Right kidney (tissue), 9 donors: Measurements from ENCODE around the gene SPA17.
A peak's percentile ranks its signal among the peaks of the same experiment; 100 is the strongest.

ENCODE experiments used
- DNase-seq: peaks from one replicate; pipeline ENCODE4 v3.0.0-alpha.2; 2016
- long read RNA-seq, 8 donors: transcript quantifications; one replicate each; lab custom pipeline, GENCODE V29; 2026

The SPA17 gene
- long read RNA-seq, donor 1, full-length matches to known transcripts, result 10 of 10 reads
- long read RNA-seq, donor 1, partial matches to known transcripts, result 0 of 10 reads
- long read RNA-seq, donor 1, other reads (novel, unspliced or antisense), result 0 of 10 reads
- long read RNA-seq, donor 2, full-length matches to known transcripts, result 8 of 8 reads
- long read RNA-seq, donor 2, partial matches to known transcripts, result 0 of 8 reads
- long read RNA-seq, donor 2, other reads (novel, unspliced or antisense), result 0 of 8 reads
- long read RNA-seq, donor 3, partial matches to known transcripts, result 0 of 4 reads
- long read RNA-seq, donor 3, other reads (novel, unspliced or antisense), result 0 of 4 reads
- long read RNA-seq, donor 4, full-length matches to known transcripts, result 6 of 6 reads
- long read RNA-seq, donor 4, partial matches to known transcripts, result 0 of 6 reads
- long read RNA-seq, donor 4, other reads (novel, unspliced or antisense), result 0 of 6 reads
- long read RNA-seq, donor 5, full-length matches to known transcripts, result 10 of 10 reads
- long read RNA-seq, donor 5, partial matches to known transcripts, result 0 of 10 reads
- long read RNA-seq, donor 5, other reads (novel, unspliced or antisense), result 0 of 10 reads
- long read RNA-seq, donor 6, full-length matches to known transcripts, result 7 of 7 reads
- long read RNA-seq, donor 6, partial matches to known transcripts, result 0 of 7 reads
- long read RNA-seq, donor 6, other reads (novel, unspliced or antisense), result 0 of 7 reads
- long read RNA-seq, donor 7, full-length matches to known transcripts, result 12 of 12 reads
- long read RNA-seq, donor 7, partial matches to known transcripts, result 0 of 12 reads
- long read RNA-seq, donor 7, other reads (novel, unspliced or antisense), result 0 of 12 reads
- long read RNA-seq, donor 8, full-length matches to known transcripts, result 9 of 9 reads
- long read RNA-seq, donor 8, partial matches to known transcripts, result 0 of 9 reads
- long read RNA-seq, donor 8, other reads (novel, unspliced or antisense), result 0 of 9 reads

DNA sequence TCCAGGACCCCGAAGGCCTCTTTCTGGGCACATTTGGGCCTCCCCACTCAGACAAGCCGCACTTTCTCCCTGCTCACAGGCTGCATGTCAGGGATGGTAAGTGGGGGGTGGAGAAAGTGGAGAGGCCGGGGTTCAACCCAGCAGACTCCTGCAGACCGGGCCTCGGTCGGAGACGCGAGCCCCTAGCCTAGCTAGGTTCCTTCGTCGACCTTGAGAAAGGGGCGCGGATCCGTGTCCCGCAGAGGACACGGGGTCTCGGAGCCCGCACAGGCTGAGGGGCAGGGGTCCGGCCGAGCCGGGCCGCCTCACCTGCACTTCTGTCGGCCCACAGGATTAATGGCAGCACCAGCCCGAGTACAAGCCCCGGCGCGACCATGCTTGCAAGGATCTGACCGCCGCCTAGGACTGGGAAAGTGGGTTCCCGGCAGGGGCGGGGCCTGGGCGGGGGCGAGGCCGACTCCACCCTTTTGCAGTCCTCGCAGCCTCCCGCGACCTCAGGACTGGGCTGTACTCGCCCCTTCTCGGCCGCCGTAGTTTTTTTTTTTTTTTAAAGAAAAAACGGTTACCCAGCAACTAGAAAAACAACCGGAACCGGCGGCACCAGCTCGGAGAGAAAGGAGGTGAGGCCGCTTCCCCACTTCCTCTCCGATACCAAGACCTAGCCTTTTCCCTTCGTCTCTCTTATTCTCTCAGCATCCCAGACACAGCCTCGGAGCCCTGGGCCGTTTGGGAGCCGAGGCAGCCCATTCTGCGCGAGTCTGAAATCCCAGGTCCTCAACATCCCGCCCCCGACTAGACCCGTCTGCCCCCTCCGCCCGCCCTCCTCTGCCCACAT lies at the start of gene SPA17, which contains the start of gene SIAE:
SPA17 (plus strand) TSS at position 572 of the 835 bp plus-strand sequence. CDS start 1,361 bp downstream, outside the sequence.
SIAE (minus strand) TSS at position 407 of the 835 bp plus-strand sequence; CDS start at position 376, 31 bp downstream.
- DNase-seq, result peak; percentile 86

DNA sequence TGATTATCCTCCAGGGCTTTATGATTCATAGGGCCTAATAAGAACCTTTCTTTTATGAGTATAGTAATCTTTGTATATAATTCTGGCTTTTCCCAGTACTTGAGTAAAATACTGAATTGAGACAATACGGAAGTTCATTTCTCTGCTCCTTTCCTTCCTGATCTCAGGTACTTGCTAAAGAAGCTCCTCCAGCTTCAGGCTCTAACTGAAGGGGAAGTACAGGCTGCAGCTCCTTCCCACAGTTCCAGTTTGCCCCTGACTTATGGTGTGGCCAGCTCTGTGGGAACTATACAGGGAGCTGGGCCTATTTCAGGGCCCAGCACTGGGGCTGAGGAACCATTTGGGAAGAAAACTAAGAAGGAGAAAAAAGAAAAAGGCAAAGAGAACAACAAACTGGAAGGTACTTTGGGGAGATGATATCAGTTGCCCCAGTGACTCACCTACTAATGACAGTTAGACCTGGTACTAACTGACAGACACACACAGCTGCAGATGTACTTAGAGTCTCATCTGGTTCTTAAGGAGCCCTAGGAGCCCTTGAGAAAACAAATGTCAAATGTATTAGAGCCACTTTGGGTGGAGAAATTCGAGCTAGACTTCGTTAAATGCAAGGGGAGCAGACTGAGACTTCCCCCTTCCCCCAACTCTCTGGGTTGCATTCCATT lies 48.1 kb upstream of the SPA17 start:
- no peak for DNase-seq

DNA sequence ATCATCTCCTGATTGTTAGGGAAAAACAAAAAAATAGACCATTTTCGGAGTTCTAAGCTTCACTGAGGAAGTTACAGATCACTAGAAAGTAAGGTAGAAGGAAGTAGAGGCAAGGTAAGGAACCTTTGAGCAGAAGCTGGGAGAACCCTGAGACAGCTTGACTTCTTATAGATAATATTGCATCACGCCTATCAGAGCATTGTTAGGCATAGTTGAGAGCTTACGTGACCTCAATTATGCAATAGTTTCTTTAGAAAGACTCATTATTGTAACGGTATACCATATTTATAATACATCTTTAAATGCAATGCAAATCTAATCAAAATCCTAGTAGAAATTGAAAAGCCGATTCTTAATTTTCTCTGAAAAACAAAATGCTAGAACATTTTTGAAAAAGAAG lies 46.2 kb upstream of the SPA17 start:
- no peak for DNase-seq

DNA sequence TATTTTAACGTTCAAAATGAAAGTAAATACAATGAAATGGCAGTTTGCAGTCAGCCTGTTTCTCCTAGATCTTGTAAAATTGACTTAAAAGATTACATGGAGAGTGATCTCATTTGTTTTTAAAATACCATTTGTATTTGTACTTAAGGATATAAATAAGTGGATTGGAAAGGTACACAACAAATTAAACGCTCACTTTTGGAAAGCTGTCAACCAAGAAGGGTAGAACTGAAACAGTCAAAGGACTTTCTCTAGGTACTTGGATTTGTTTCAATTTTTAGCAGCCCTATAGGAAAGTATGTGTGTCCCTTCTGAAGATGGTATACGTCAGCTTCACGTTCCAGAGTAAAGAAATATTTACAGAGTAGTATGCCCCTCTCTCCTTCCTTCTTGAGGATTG lies 43.7 kb upstream of the SPA17 start:
- no peak for DNase-seq

DNA sequence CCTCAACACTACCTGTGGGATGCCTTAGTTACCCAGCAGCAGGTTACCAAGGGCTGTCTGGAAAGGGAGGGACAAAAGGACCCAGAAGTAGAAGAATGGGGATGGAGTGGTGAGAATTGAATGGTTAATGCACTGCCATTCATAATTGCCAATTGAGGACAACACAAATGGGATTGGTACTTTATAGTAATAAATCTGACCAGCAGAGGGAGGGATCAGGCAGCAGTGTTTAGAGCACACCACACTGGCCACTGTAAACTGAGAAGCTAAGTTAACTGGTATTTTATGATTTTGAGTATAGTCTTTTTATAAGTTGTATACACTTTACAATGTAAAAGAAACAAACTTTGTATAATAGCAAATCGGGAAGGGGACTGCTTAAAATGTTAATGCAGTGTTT lies 40.3 kb upstream of the SPA17 start:
- DNase-seq, result no peak

DNA sequence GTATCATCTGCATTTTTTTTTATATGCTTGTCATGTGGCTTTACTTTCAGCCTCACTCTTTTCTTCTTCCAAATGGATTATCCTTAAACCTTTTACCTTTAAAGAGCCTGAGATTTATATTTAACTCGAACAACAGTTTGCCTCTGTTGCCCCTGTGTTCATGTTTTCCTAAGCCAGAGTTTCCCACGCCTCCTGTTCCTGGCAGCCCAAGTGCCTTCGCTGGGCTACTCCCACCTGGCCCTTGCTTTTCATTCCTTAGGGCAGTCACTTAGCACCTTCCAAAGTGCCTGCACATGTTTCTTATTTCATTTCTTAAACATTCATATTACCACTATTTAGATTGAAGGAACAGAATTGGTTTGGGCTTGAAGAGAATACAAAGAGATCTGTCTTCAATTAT lies 37.8 kb upstream of the SPA17 start:
- DNase-seq, result no peak

DNA sequence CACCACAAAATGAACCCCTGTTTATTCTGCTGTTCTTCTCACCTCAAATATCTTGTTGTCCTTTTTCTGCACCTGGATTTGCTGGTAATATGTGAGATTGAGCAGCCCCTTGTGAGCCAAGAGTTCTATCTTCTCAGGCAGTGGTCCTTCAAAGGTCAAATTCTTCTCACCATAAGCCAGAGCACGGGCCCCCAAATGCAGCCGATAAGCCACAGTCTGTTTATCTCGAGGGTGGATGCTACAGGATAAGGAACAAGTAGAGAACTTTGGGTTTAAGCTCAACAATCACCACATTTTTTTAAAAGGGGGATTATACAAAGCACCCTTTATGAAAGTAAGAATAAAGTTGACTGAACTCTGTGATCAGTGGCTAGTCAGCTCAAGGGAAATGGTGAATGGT lies 35.2 kb upstream of the SPA17 start:
- no peak for DNase-seq

DNA sequence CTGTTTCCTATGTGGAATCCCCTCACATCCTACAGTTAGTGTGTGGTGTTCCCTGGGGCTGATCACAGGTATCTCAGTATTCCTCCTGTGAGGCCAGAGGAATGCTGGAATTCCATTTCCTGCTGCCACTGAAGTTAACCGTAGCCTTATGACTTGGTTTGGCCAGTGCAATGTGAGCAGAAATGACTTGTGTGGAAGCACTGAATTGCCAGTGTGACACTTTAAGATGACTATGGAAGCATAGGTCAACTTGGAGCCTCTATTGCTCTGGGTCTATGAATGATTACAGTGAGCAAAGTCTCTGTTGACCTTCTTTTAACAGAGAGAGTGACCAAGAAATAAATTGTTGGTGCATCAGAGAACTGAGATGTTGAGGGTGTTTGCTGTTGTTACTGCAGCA lies 34.5 kb upstream of the SPA17 start:
- DNase-seq, result no peak

DNA sequence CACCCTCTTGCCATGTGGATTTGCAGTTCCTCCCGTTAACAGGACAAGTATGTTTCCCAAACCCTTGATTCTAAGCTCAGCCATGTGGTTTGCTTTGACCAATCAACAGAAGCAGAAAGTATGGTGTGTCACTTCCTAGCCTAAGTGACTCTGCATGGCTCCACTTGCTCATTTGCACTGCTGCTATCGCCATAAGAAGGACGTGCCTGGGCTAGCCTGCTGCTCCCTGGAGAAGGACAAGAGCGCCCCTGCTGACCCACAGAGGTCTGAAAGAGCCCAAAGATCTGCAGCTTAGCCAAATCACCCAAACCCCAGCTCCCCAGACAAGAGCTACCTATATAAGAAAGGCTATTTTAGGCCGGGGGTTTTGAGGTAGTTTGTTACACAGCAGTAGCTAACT lies 33.0 kb upstream of the SPA17 start:
- DNase-seq, result no peak

DNA sequence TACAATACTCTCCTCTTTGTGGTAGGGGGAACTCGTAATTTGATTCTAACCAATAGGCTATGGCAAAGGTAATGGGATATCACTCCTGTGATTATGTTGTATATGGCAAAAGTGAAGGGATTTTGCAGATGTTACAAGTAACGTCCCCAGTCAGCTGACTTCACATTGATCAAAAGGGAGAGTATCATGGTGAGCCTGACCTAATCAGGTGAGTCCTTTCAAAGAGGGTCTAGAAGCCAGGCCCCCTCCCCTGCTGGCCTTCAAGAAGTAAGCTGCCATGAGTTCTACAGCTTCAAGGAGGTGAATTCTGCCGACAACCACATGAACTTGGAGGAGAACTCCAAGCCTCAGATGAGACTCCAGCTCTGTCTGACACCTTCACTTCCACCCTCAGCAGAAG lies 31.1 kb upstream of the SPA17 start:
- DNase-seq, result no peak

DNA sequence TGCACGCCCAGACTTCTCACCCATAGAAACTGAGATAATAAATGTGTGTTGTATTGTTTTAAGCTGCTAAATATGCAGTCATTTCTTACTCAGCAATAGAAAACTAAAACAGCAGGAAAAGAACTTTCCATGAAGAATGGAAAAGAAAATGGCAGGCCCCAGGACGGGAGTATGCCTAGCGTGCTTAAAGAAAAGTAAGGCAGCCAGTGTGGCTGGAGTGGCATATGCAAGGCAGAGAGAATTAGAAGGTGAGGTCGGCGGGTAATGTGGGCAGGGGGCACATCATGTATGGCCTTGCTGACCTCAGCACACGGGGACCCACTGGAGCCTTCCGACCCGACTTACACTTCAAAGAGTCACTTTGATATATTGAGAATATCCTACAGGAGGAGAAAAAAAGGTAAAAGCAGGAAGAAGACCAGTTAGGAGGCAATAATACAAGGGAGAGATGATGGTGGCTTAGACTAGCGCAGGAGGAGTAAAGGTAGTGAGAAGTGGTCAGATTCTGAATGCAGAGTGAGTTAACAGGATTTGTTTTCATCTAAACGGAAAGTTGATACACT lies 30.6 kb upstream of the SPA17 start:
- DNase-seq, result no peak

DNA sequence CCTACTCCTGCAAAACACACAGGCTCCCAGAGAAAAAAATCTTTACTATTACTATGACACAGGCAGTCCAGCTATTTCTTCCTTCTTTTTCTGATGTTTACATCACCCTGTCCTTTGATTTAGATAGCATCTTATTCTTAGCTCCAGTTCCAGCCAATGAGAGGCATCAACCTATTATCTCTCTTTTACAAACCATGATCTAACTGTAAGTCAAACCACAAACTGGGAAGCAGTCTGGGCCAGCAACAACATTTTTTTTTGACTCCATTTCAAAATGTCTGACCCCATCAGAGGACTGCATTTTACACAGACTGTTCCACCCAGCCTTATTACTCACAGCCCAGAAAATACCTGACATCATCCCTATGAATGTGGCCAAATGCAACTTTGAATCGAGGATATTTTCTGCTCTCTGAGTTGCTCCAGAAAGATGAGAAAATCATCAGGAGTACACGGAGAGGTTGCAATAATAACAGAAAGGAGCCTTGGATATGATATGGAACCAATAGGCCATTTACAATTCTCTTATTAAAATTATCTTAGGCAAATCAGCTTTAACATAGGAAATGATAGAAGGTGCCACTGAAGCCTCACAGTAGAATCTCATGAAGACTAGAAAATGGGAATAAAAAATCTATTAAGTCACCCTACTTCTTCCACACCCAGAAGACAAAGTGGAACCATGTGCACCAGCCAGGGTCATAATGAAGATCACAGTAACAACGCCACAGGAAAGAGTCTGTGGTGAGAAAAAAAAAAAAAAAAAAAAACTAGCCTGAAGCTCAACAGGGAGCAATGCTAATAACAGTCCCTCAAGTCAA lies 29.9 kb upstream of the SPA17 start:
- DNase-seq, result no peak

DNA sequence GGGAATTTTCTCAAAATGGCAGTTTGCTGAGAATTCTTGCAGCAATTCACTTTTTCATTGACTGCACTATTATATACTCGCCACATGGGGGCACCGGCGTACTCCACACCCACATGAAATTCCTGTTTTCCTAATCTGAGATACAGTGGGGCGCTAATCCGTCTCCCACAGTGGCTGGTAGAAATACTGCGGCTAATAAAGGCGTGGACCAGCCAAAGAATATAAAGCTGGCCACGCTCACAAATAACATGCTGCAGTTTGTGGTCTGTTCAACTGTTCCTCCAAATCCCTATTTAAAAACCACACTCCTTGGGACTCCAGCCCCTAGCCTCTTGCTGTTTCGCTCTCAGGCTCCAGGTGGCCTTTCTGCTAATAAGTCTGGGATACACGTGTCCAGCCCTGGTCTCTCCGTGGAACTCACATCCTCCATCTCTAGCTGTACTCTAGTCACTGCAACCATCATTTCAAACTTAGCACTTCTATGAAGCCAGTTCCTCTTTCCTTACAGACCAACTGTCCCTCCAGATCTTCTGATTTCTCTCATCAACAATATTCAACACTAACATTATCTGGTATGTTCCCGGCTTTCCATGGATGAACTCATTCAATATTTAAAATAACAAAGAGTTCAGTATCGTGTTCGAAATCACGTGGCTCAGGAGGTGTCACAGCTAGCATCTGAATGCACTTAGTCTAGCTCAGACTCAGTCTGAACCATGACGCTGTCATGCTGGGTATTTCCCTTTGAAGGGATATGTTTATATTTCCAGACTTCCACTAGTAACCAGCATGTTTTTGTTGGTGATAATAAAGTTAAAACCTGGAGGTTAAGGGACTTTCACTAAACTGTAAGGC lies 29.1 kb upstream of the SPA17 start:
- peak; percentile 67 for DNase-seq

DNA sequence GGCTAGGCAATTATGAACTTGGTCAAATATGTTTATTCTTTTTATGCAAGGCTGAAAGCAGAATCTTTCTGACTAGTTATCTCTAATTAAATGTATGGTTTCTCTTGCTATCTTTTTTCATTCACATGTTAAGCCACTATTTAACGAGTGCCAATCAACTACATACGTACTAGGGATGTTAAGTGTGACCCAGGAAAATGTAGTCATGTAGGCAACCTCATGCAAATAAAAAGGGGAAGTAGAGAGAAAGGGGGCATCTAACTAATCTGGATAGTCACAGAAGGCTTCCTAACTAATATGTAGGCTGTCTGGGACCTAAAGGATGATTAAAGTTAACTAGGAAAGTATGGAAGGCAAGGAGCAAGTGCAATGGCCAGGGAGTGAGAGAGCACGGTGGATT lies 27.6 kb upstream of the SPA17 start:
- DNase-seq, result no peak

DNA sequence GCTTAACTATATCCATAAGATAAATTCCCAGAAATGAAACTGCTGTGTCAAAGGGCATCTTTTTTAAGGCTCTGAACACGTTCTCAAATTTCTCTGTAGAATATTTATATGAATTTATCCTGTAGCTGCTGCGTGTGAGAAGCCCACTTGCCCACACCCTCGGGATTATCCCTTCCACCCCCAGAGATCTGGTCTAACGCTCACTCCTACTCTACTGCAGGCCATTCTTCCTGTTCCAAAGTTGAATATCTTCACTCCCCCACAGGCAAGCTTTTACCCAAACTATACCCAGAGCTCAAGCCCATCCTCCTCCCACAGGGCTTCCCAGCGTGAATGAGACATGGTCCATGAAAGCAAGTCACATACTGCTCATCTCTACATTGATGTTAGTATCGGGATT lies 25.1 kb upstream of the SPA17 start:
- no peak for DNase-seq

DNA sequence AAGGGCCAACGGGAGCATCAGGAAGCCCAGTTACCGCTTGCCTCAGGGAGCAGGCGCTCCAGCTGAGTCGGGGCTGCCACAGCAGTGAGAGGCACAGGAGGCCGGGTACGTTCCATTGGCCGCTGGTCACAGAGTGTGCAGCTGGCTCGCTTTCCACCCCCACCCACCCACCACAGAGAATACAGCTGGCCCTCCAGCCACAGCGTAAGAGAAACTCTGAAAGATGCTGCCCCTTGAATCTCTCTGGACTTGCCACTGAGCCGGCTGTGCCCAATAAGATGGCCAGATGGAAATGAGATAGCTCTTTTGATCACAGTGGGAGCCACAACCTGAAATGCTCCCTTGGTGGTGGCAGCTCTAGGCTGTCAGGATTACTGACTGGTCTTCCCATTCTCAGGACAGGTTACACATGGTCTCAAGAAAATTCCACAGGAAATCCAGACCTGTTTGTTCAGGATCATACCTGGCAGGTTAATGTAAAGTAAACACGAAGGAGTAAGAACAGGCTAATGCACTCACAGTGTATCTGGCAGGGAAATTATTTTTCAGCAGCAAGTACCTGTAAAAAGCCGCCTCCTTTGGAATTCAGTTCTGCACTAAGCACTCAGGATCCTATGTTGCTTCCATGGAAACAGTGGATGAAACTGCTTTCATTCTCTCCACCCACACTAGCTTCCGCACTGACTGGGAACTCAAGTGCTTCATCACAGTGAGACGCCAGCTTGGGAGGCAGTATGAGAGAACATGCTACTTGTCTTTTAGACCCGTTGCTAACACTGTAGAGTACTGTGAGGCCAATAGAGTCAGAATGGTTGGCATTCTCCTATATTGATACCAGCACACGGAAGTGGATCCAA lies 16.7 kb upstream of the SPA17 start:
- DNase-seq, result peak; percentile 26

DNA sequence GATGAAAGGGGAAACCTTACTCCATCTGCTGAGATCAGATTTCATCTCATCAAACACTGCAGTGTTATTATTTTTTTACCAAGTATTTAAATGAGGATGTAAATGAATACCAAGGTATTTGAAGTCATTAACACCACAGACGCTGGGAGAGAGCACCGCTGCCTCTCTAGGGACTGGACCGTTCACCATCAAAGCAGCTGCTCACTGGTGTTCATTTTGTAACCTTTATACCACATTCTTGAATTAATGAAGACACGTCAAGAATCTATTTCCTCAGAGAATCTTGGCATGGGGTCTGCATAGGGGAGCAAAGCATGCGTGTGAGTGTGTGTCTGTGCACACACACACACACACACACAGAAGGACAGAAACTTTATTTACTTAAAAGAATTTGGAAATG lies 15.8 kb upstream of the SPA17 start:
- DNase-seq, result no peak

DNA sequence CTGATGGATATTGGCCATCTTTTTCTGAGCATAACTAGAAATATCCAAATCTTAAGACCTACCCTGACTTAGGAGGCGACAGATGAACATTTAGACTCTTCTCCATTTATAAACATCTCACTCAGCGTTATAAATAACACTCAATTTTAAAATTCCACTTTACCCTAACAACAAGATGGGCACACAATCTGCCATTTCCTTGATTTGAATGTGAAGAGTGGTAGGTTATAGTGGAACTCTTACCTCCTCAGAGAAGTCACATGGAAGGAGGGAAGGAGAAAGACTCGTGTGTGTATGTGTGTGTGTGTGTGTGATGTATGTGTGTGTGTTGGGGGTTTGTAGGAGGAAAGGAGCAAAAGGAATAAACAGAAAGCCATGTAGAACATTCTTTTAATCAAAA lies 15.2 kb upstream of the SPA17 start:
- DNase-seq, result no peak
